GM21576 (cell line): ENCODE measurements around the gene PEX19.

Source experiments
- ATAC-seq: cut with Tn5 transposase; IDR thresholded peaks from one replicate; pipeline ENCODE4 v1.9.1; 2021; ENCODE audit warnings: mild to moderate bottlenecking, moderate library complexity; ENCODE audit not compliant: unreplicated experiment

The PEX19 gene

GRCh38 chr1:160282807-160283206, 2.1 kb downstream of the PEX19 start:
- ATAC-seq = no peak

- no peak for ATAC-seq
Measured at GRCh38 chr1:160277987-160278386, 6.9 kb downstream of the PEX19 start.

- no peak for ATAC-seq
Measured at GRCh38 chr1:160277330-160277729, 7.6 kb downstream of the PEX19 start.

- ATAC-seq = no peak
Measured at GRCh38 chr1:160271025-160271424, 13.9 kb downstream of the PEX19 start.

GRCh38 chr1:160267284-160267991, 17.5 kb downstream of the PEX19 start:
- no peak for ATAC-seq

GRCh38 chr1:160264795-160265307, 20.1 kb downstream of the PEX19 start:
- no peak for ATAC-seq

GRCh38 chr1:160261893-160262794, 22.8 kb downstream of the PEX19 start, which contains the start of gene DCAF8:
Gene DCAF8, minus strand, starts transcription at chr1:160262549. Its CDS starts 18,541 bp downstream, at chr1:160244008.
- peak; percentile 70 for ATAC-seq

GRCh38 chr1:160261556-160261892, 23.4 kb downstream of the PEX19 start:
- ATAC-seq = peak; percentile 34

- no peak for ATAC-seq
Measured at GRCh38 chr1:160260406-160261382, 24.2 kb downstream of the PEX19 start.

GRCh38 chr1:160258177-160258798, 26.6 kb downstream of the PEX19 start:
- no peak for ATAC-seq

- ATAC-seq = no peak
Measured at GRCh38 chr1:160257411-160258015, 27.4 kb downstream of the PEX19 start.

GRCh38 chr1:160256396-160257046, 28.4 kb downstream of the PEX19 start:
- no peak for ATAC-seq

- ATAC-seq = no peak
Measured at GRCh38 chr1:160255781-160256300, 29.1 kb downstream of the PEX19 start.

GRCh38 chr1:160251687-160252526, 33.0 kb downstream of the PEX19 start:
- no peak for ATAC-seq

- ATAC-seq = no peak
Measured at GRCh38 chr1:160251011-160251410, 33.9 kb downstream of the PEX19 start.

GRCh38 chr1:160247053-160247452, 37.9 kb downstream of the PEX19 start:
- no peak for ATAC-seq

GRCh38 chr1:160245434-160245833, 39.5 kb downstream of the PEX19 start:
- ATAC-seq = no peak

GRCh38 chr1:160244209-160244608, 40.7 kb downstream of the PEX19 start:
- ATAC-seq = no peak
